Liver (tissue), 9 donors: ENCODE results near the gene ITCH. TPM values are rescaled to one million over a fixed set of nuclear protein-coding genes. Genes with fewer than 3 reads are reported as not detected.

Experiments used
- DNase-seq: peaks from one replicate; pipeline ENCODE4 v3.0.0-alpha.2; 2017; ENCODE audit warnings: low spot score
- H3K27ac ChIP-seq, 2 donors: one replicate each; pipeline ENCODE4 v1.7.0; 2013; ENCODE audit warnings: inconsistent platforms in 2 of 2, low read length in 2 of 2, control low read depth in 1 of 2, low read depth in 1 of 2, mild to moderate bottlenecking in 1 of 2
- H3K27me3 ChIP-seq, 4 donors: one replicate each; pipeline versions ENCODE4 v1.6.1 to v1.7.0; 2013; ENCODE audit warnings: low read length in 3 of 4, inconsistent platforms in 1 of 4, mild to moderate bottlenecking in 1 of 4, moderate library complexity in 1 of 4; ENCODE audit not compliant: control insufficient read depth in 4 of 4, insufficient read depth in 4 of 4
- H3K36me3 ChIP-seq, 4 donors: one replicate each; pipeline versions ENCODE4 v1.6.1 to v1.7.0; 2013; ENCODE audit warnings: low read length in 3 of 4, mild to moderate bottlenecking in 3 of 4, low read depth in 1 of 4, moderate library complexity in 1 of 4; ENCODE audit not compliant: control insufficient read depth in 4 of 4, insufficient read depth in 3 of 4
- H3K4me1 ChIP-seq, 4 donors: one replicate each; pipeline versions ENCODE4 v1.6.1 to v1.7.0; 2013; ENCODE audit warnings: low read length in 3 of 4, mild to moderate bottlenecking in 3 of 4, moderate library complexity in 1 of 4; ENCODE audit not compliant: control insufficient read depth in 4 of 4, insufficient read depth in 4 of 4
- H3K4me3 ChIP-seq, 3 donors: one replicate each; pipeline versions ENCODE4 v1.6.1 to v1.7.0; 2013; ENCODE audit warnings: low read length in 3 of 3, control low read depth in 1 of 3, low read depth in 1 of 3, mild to moderate bottlenecking in 1 of 3
- H3K9ac ChIP-seq, 2 donors: one replicate each; pipeline ENCODE4 v1.7.0; 2013; ENCODE audit warnings: low read length in 2 of 2, mild to moderate bottlenecking in 2 of 2, moderate library complexity in 2 of 2, control low read depth in 1 of 2, low read depth in 1 of 2
- H3K9me3 ChIP-seq, 4 donors: one replicate each; pipeline versions ENCODE4 v1.6.1 to v1.7.0; 2013; ENCODE audit warnings: low read length in 3 of 4; ENCODE audit not compliant: control insufficient read depth in 4 of 4
- ATF3 ChIP-seq: IDR thresholded peaks from 2 replicates; pipeline ENCODE4 v1.6.1; 2016; ENCODE audit warnings: antibody characterized with exemption
- CTCF ChIP-seq: fragments of 150-350 bp; IDR thresholded peaks from 2 replicates; pipeline ENCODE4 v1.5.1; 2017; ENCODE audit warnings: improper control_type of control experiment, low read depth, low read length; ENCODE audit not compliant: missing input control
- EGR1 ChIP-seq, 2 donors: IDR thresholded peaks; 2 replicates each; pipeline ENCODE4 v1.6.1; 2016 to 2018; ENCODE audit warnings: antibody characterized with exemption in 2 of 2, low read depth in 2 of 2
- FOXA1 ChIP-seq: IDR thresholded peaks from 2 replicates; pipeline ENCODE4 v1.6.1; 2016; ENCODE audit warnings: antibody characterized with exemption
- FOXA2 ChIP-seq: IDR thresholded peaks from 2 replicates; pipeline ENCODE4 v1.6.1; 2016; ENCODE audit warnings: antibody characterized with exemption
- GABPA ChIP-seq, 2 donors: IDR thresholded peaks in 1 of 2; conservative IDR thresholded peaks in 1 of 2; 2 replicates each; pipeline ENCODE4 v1.6.1; 2016; ENCODE audit warnings: antibody characterized with exemption in 2 of 2, mild to moderate bottlenecking in 1 of 2, moderate library complexity in 1 of 2
- HNF4A ChIP-seq, 2 donors: conservative IDR thresholded peaks; 2 replicates each; pipeline ENCODE4 v1.6.1; 2016; ENCODE audit warnings: antibody characterized with exemption in 2 of 2, mild to moderate bottlenecking in 2 of 2
- HNF4G ChIP-seq: IDR thresholded peaks from 2 replicates; pipeline ENCODE4 v1.6.1; 2016; ENCODE audit warnings: antibody characterized with exemption
- JUND ChIP-seq, 2 donors: IDR thresholded peaks; 2 replicates each; pipeline ENCODE4 v1.6.1; 2016; ENCODE audit warnings: antibody characterized with exemption in 2 of 2
- MAX ChIP-seq: IDR thresholded peaks from 2 replicates; pipeline ENCODE4 v1.6.1; 2016; ENCODE audit warnings: antibody characterized with exemption
- NR2F2 ChIP-seq: IDR thresholded peaks from 2 replicates; pipeline ENCODE4 v1.6.1; 2016; ENCODE audit warnings: antibody characterized with exemption
- RAD21 ChIP-seq, 2 donors: IDR thresholded peaks; 2 replicates each; pipeline ENCODE4 v1.6.1; 2016; ENCODE audit warnings: antibody characterized with exemption in 2 of 2, mild to moderate bottlenecking in 2 of 2
- REST ChIP-seq: IDR thresholded peaks from 2 replicates; pipeline ENCODE4 v1.6.1; 2016; ENCODE audit warnings: antibody characterized with exemption, mild to moderate bottlenecking
- RXRA ChIP-seq, 2 donors: IDR thresholded peaks; 2 replicates each; pipeline ENCODE4 v1.6.1; 2017 to 2018; ENCODE audit warnings: antibody characterized with exemption in 2 of 2, mild to moderate bottlenecking in 1 of 2
- SP1 ChIP-seq: IDR thresholded peaks from 2 replicates; pipeline ENCODE4 v1.6.1; 2018; ENCODE audit warnings: antibody characterized with exemption, mild to moderate bottlenecking
- TAF1 ChIP-seq: conservative IDR thresholded peaks from 2 replicates; pipeline ENCODE4 v1.6.1; 2016; ENCODE audit warnings: antibody characterized with exemption, mild to moderate bottlenecking
- YY1 ChIP-seq: IDR thresholded peaks from 2 replicates; pipeline ENCODE4 v1.6.1; 2016; ENCODE audit warnings: antibody characterized with exemption, mild to moderate bottlenecking
- ZBTB33 ChIP-seq: IDR thresholded peaks from 2 replicates; pipeline ENCODE4 v1.6.1; 2016; ENCODE audit warnings: antibody characterized with exemption
- WGBS: extraction: QIAGEN DNeasy Blood & Tissue Kit; methylation state at CpG from one replicate; pipeline ENCODE4 v1.1.7; 2013; 5-methylcytosine and 5-hydroxymethylcytosine counted together
- polyA plus RNA-seq, 2 donors: library from polyadenylated mRNA; stranded (reverse) in 1 of 2; unstranded in 1 of 2; fragments of 200-250 nt in 1 of 2; fragments of >200 nt in 1 of 2; fragmentation: Nextera tagmentation in 1 of 2; extraction: Ambion mirVana in 1 of 2; gene quantifications; one replicate each; pipeline versions ENCODE4 v1.2.1 to v1.2.3, GENCODE V29; 2013 to 2015
- total RNA-seq, 2 donors: library from RNA; depleted of rRNA; stranded (reverse); fragments of >200 nt; gene quantifications; one replicate each; pipeline ENCODE4 v1.2.3, GENCODE V29; 2014
- donor health status: healthy.
- donor health status: healthy.
- donor health status: healthy.
- donor health status: healthy.
- donor health status: healthy.

ITCH gene
- total and polyA plus RNA-seq, 4 donors, result 14.3 to 85.3 (median 25.8) TPM

- 82% methylated on average over 13 of the region's 13 CpGs for WGBS
- no peak overlapping the region for H3K4me3 ChIP-seq
- H3K27ac ChIP-seq, result no peak overlapping the region
- no peaks in the 10 kb centered on the region for H3K27me3 ChIP-seq
- no peak overlapping the region for H3K9ac ChIP-seq
- H3K4me1 ChIP-seq, result peaks cover 0 to 11% (median 8%) of the 10 kb centered on the region in 4 donors
- no peak for DNase-seq
- peaks cover 9 to 19% (median 16%) of the 10 kb centered on the region in 4 donors for H3K36me3 ChIP-seq
- H3K9me3 ChIP-seq, result no peaks in the 10 kb centered on the region
- TF ChIP-seq RXRA (IDR thresholded peaks at IDR 0.05) (no peak), EGR1 (IDR thresholded peaks at IDR 0.05; ENCODE audit: low read depth in 2 of 2) (no peak), HNF4G (no peak), HNF4A (conservative IDR thresholded peaks at IDR 0.05) (no peak), NR2F2 (no peak), GABPA (IDR thresholded peaks at IDR 0.05 in 1 of 2, conservative IDR thresholded peaks at IDR 0.05 in 1 of 2) (no peak), FOXA2 (no peak), REST (no peak), MAX (no peak), SP1 (no peak), CTCF (no peak), YY1 (no peak), TAF1 (no peak), FOXA1 (no peak), ZBTB33 (no peak), RAD21 (IDR thresholded peaks at IDR 0.05) (no peak), ATF3 (no peak), JUND (IDR thresholded peaks at IDR 0.05) (no peak)
These were observed 178.3 kb downstream of the ITCH start for GRCh38 chr20:34541264-34541901.
